HEK293 (cell line): ENCODE data around the gene KLHL11.

Experiments used
- TCF7L2 ChIP-seq: IDR thresholded peaks from 2 replicates; pipeline ENCODE4 v1.6.1; 2011; ENCODE audit warnings: low read depth, mild to moderate bottlenecking, inconsistent platforms, low read length, moderate library complexity, borderline replicate concordance
- ZBTB1 ChIP-seq: fragments of 450-650 bp; formaldehyde crosslinking; IDR thresholded peaks from 2 replicates; pipeline ENCODE4 v1.5.1; 2016; ENCODE audit warnings: missing biosample characterization, missing genetic modification characterization
- ZNF157 ChIP-seq: fragments of 450-650 bp; formaldehyde crosslinking; IDR thresholded peaks from 2 replicates; pipeline ENCODE4 v1.5.1; 2016; ENCODE audit warnings: missing biosample characterization, missing genetic modification characterization
- ZNF302 ChIP-seq: fragments of 450-650 bp; formaldehyde crosslinking; IDR thresholded peaks from 2 replicates; pipeline ENCODE4 v1.5.1; 2016; ENCODE audit warnings: missing biosample characterization, missing genetic modification characterization, low read depth
- ZNF777 ChIP-seq: fragments of 450-650 bp; formaldehyde crosslinking; IDR thresholded peaks from 2 replicates; pipeline ENCODE4 v1.5.1; 2017; ENCODE audit warnings: missing biosample characterization, missing genetic modification characterization, borderline replicate concordance
- TF ChIP-seq, protein P1 (sequence below): fragments of 450-650 bp; formaldehyde crosslinking; IDR thresholded peaks from 2 replicates; pipeline ENCODE4 v1.5.1; 2016; ENCODE audit warnings: missing biosample characterization, missing genetic modification characterization
- TF ChIP-seq, protein P2 (sequence below): fragments of 450-650 bp; formaldehyde crosslinking; IDR thresholded peaks from 2 replicates; pipeline ENCODE4 v1.5.1; 2016; ENCODE audit warnings: missing biosample characterization, missing genetic modification characterization
- TF ChIP-seq, protein P3 (sequence below): fragments of 450-650 bp; formaldehyde crosslinking; IDR thresholded peaks from 2 replicates; pipeline ENCODE4 v1.5.1; 2016; ENCODE audit warnings: missing biosample characterization, missing genetic modification characterization

DNA sequence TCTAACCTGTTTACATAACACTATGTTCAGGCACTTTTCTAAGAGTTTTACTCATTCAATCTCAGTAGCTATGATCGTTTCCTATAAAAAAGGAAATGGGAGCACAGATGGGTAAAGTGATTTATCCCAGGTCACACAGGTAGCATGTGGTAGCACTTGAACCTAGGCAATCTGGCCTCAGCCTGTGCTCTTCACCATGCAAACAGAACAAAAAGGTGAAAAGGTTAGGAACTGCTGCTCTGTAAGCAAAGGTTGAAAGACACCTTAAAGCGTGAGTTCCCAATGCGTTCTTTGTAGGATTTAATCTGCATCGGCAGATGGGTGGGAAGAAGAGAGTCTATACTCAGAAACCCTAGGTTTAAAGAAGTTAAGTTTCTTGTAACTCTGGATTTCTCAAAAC is 14.9 kb upstream of the KLHL11 start:
- TF ChIP-seq TCF7L2 = no peak
- TF ChIP-seq, protein P1, sequence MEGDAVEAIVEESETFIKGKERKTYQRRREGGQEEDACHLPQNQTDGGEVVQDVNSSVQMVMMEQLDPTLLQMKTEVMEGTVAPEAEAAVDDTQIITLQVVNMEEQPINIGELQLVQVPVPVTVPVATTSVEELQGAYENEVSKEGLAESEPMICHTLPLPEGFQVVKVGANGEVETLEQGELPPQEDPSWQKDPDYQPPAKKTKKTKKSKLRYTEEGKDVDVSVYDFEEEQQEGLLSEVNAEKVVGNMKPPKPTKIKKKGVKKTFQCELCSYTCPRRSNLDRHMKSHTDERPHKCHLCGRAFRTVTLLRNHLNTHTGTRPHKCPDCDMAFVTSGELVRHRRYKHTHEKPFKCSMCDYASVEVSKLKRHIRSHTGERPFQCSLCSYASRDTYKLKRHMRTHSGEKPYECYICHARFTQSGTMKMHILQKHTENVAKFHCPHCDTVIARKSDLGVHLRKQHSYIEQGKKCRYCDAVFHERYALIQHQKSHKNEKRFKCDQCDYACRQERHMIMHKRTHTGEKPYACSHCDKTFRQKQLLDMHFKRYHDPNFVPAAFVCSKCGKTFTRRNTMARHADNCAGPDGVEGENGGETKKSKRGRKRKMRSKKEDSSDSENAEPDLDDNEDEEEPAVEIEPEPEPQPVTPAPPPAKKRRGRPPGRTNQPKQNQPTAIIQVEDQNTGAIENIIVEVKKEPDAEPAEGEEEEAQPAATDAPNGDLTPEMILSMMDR (tag by site-specific recombination) = no peak
- TF ChIP-seq, protein P2, sequence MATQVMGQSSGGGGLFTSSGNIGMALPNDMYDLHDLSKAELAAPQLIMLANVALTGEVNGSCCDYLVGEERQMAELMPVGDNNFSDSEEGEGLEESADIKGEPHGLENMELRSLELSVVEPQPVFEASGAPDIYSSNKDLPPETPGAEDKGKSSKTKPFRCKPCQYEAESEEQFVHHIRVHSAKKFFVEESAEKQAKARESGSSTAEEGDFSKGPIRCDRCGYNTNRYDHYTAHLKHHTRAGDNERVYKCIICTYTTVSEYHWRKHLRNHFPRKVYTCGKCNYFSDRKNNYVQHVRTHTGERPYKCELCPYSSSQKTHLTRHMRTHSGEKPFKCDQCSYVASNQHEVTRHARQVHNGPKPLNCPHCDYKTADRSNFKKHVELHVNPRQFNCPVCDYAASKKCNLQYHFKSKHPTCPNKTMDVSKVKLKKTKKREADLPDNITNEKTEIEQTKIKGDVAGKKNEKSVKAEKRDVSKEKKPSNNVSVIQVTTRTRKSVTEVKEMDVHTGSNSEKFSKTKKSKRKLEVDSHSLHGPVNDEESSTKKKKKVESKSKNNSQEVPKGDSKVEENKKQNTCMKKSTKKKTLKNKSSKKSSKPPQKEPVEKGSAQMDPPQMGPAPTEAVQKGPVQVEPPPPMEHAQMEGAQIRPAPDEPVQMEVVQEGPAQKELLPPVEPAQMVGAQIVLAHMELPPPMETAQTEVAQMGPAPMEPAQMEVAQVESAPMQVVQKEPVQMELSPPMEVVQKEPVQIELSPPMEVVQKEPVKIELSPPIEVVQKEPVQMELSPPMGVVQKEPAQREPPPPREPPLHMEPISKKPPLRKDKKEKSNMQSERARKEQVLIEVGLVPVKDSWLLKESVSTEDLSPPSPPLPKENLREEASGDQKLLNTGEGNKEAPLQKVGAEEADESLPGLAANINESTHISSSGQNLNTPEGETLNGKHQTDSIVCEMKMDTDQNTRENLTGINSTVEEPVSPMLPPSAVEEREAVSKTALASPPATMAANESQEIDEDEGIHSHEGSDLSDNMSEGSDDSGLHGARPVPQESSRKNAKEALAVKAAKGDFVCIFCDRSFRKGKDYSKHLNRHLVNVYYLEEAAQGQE (tag by site-specific recombination) = no peak
- TF ChIP-seq, protein P3, sequence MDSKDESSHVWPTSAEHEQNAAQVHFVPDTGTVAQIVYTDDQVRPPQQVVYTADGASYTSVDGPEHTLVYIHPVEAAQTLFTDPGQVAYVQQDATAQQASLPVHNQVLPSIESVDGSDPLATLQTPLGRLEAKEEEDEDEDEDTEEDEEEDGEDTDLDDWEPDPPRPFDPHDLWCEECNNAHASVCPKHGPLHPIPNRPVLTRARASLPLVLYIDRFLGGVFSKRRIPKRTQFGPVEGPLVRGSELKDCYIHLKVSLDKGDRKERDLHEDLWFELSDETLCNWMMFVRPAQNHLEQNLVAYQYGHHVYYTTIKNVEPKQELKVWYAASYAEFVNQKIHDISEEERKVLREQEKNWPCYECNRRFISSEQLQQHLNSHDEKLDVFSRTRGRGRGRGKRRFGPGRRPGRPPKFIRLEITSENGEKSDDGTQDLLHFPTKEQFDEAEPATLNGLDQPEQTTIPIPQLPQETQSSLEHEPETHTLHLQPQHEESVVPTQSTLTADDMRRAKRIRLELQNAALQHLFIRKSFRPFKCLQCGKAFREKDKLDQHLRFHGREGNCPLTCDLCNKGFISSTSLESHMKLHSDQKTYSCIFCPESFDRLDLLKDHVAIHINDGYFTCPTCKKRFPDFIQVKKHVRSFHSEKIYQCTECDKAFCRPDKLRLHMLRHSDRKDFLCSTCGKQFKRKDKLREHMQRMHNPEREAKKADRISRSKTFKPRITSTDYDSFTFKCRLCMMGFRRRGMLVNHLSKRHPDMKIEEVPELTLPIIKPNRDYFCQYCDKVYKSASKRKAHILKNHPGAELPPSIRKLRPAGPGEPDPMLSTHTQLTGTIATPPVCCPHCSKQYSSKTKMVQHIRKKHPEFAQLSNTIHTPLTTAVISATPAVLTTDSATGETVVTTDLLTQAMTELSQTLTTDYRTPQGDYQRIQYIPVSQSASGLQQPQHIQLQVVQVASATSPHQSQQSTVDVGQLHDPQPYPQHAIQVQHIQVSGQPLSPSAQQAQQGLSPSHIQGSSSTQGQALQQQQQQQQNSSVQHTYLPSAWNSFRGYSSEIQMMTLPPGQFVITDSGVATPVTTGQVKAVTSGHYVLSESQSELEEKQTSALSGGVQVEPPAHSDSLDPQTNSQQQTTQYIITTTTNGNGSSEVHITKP (tag by site-specific recombination) = no peak
- no peak for TF ChIP-seq ZBTB1 (tag by site-specific recombination)
- TF ChIP-seq ZNF157 (tag by site-specific recombination) = no peak
- TF ChIP-seq ZNF302 = no peak
- no peak for TF ChIP-seq ZNF777 (tag by site-specific recombination)
